ENCODE measurements around the gene SHISAL1. TPM values are rescaled to one million over a fixed set of nuclear protein-coding genes. Genes with fewer than 3 reads are reported as not detected.

Gene SHISAL1
- total and polyA plus RNA-seq, 2 donors (not counting 1 experiment from before 2014, with no cell fraction given): not detected

- H3K9me3 Mint-ChIP-seq (ENCODE audit: insufficient read depth): peaks cover 5% of the 10 kb centered on the region
- Histone ChIP-seq H3K36me3 (replicated peaks in 1 of 2; ENCODE audit: control extremely low read depth in 1 of 2, control insufficient read depth in 1 of 2, extremely low read depth in 1 of 2, insufficient read depth in 2 of 2, low read length in 1 of 2) (no peaks in the 10 kb centered on the region), H4K20me1 (ENCODE audit: control insufficient read depth, insufficient read depth, low read length, poor library complexity, severe bottlenecking) (no peaks in the 10 kb centered on the region), H3K79me2 (ENCODE audit: control insufficient read depth, insufficient read depth, low read length) (no peaks in the 10 kb centered on the region), H3K9ac (ENCODE audit: low read length) (no peak overlapping the region), H2AFZ (ENCODE audit: insufficient read depth, low read depth, low read length, poor library complexity, severe bottlenecking) (no peak overlapping the region), H3K4me3 (ENCODE audit: control extremely low read depth in 1 of 5, extremely low read depth in 1 of 5, insufficient read depth in 1 of 5, low read depth in 2 of 5, low read length in 4 of 5) (no peak overlapping the region), H3K4me2 (replicated peaks; ENCODE audit: low read depth, low read length, poor library complexity, severe bottlenecking) (no peak overlapping the region), H3K27me3 (replicated peaks in 1 of 4; ENCODE audit: control extremely low read depth in 1 of 4, control insufficient read depth in 3 of 4, insufficient read depth in 4 of 4, low read length in 3 of 4) (peaks cover 0 to 10% (median 2%) of the 10 kb centered on the region in 4 experiments), H3K9me3 (ENCODE audit: control extremely low read depth in 1 of 3, control insufficient read depth in 2 of 3, insufficient read depth in 1 of 3, low read length in 2 of 3) (peaks cover 0 to 21% (median 9%) of the 10 kb centered on the region in 3 donors), H3K4me1 (ENCODE audit: control insufficient read depth in 2 of 2, insufficient read depth in 2 of 2, low read length in 2 of 2) (no peaks in the 10 kb centered on the region), H3K27ac (ENCODE audit: low read length in 2 of 2) (no peak overlapping the region)
- no peaks in the 10 kb centered on the region for H3K4me1 Mint-ChIP-seq
- CTCF ChIA-PET: no interaction called here
- H3K27ac Mint-ChIP-seq: no peak overlapping the region
- TF ChIP-seq EZH2 (IDR thresholded peaks at IDR 0.05; ENCODE audit: borderline replicate concordance, insufficient read depth, low read depth, low read length, poor library complexity, severe bottlenecking): no peak
- TF ChIP-seq, protein P1, sequence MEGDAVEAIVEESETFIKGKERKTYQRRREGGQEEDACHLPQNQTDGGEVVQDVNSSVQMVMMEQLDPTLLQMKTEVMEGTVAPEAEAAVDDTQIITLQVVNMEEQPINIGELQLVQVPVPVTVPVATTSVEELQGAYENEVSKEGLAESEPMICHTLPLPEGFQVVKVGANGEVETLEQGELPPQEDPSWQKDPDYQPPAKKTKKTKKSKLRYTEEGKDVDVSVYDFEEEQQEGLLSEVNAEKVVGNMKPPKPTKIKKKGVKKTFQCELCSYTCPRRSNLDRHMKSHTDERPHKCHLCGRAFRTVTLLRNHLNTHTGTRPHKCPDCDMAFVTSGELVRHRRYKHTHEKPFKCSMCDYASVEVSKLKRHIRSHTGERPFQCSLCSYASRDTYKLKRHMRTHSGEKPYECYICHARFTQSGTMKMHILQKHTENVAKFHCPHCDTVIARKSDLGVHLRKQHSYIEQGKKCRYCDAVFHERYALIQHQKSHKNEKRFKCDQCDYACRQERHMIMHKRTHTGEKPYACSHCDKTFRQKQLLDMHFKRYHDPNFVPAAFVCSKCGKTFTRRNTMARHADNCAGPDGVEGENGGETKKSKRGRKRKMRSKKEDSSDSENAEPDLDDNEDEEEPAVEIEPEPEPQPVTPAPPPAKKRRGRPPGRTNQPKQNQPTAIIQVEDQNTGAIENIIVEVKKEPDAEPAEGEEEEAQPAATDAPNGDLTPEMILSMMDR (IDR thresholded peaks at IDR 0.05): no peak
- DNase-seq: no peak
- H3K27me3 Mint-ChIP-seq: peaks cover 37% of the 10 kb centered on the region
- ATAC-seq (ENCODE audit: low read depth): no peak
- POLR2A ChIA-PET: no interaction called here
- H3K4me3 Mint-ChIP-seq: no peak overlapping the region
- WGBS (ENCODE audit: insufficient coverage): 94% methylated on average over 7 of the region's 10 CpGs
- intact Hi-C loops (cut with micrococcal nuclease): no loop called here
Measured at GRCh38 chr22:44248926-44249325, 63.8 kb downstream of the SHISAL1 start.

DNA sequence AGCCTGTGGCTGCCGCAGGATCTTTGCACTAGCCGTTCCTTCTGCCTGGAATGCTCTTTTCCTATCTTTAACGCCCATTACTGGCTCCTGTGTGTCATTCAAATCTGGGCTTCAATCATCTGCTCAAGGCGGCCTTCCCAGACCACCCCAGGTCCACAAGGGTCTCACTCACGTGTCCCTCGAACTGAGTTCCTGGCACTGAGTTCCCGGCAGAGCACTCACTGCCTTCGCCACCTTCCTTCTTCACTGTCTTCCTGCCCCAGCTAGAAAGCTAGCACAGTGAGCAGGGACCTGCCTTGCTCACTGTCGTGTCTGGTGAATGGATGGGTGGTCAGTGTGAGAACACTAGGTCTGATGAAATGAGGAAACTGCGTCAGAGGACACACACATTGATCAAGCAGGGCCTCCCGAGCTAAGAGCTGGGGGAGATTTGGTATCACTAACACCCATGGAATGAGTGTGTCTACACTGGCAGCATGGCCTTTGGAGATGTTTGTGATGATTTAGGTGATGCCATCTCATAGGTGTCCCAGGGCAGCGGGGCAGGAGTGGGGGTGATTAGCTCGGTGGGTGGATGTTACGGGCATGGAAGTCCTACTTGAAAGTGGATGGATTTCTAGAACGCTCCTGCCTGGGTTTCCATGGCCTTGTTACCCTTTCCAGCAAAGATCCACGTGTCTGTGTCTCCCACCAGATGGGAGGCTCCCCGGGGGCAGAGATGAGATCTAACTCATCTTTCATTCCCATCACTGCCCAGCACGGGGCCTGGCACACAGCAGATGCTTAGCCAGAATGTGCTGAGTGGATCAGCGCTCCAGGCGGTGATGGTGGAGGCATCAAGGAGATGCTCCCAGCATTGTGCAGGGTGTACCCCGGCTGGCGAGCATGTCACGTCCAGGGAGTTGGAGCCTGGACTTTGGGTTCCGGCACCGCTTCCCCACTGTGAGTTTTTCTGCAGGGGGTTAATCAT lies 64.5 kb downstream of the SHISAL1 start:
- H3K27me3 ChIP-seq (replicated peaks in 1 of 4; ENCODE audit: control extremely low read depth in 1 of 4, control insufficient read depth in 3 of 4, insufficient read depth in 4 of 4, low read length in 3 of 4): peaks cover 0 to 15% (median 2%) of the 10 kb centered on the region in 4 experiments
- no peaks in the 10 kb centered on the region for H3K4me1 Mint-ChIP-seq
- intact Hi-C loops (cut with micrococcal nuclease): no loop called here
- 92% methylated on average over 24 of the region's 25 CpGs for WGBS (ENCODE audit: insufficient coverage)
- H3K79me2 ChIP-seq (ENCODE audit: control insufficient read depth, insufficient read depth, low read length): no peaks in the 10 kb centered on the region
- no peak overlapping the region for H3K4me3 Mint-ChIP-seq
- TF ChIP-seq, protein P1 (IDR thresholded peaks at IDR 0.05): no peak
- TF ChIP-seq EZH2 (IDR thresholded peaks at IDR 0.05; ENCODE audit: borderline replicate concordance, insufficient read depth, low read depth, low read length, poor library complexity, severe bottlenecking): no peak
- peaks cover 44% of the 10 kb centered on the region for H3K27me3 Mint-ChIP-seq
- no peak overlapping the region for H3K4me3 ChIP-seq (ENCODE audit: control extremely low read depth in 1 of 5, extremely low read depth in 1 of 5, insufficient read depth in 1 of 5, low read depth in 2 of 5, low read length in 4 of 5)
- no peak overlapping the region for H3K4me2 ChIP-seq (replicated peaks; ENCODE audit: low read depth, low read length, poor library complexity, severe bottlenecking)
- ChIA-PET CTCF (no interaction called here), POLR2A (no interaction called here)
- no peak for DNase-seq
- H3K27ac ChIP-seq (ENCODE audit: low read length in 2 of 2): no peak overlapping the region
- H4K20me1 ChIP-seq (ENCODE audit: control insufficient read depth, insufficient read depth, low read length, poor library complexity, severe bottlenecking): no peaks in the 10 kb centered on the region
- no peak for ATAC-seq (ENCODE audit: low read depth)
- H3K9me3 ChIP-seq (ENCODE audit: control extremely low read depth in 1 of 3, control insufficient read depth in 2 of 3, insufficient read depth in 1 of 3, low read length in 2 of 3): peaks cover 0 to 21% (median 9%) of the 10 kb centered on the region in 3 donors
- H3K9ac ChIP-seq (ENCODE audit: low read length): no peak overlapping the region
- H3K27ac Mint-ChIP-seq: no peak overlapping the region
- H3K36me3 ChIP-seq (replicated peaks in 1 of 2; ENCODE audit: control extremely low read depth in 1 of 2, control insufficient read depth in 1 of 2, extremely low read depth in 1 of 2, insufficient read depth in 2 of 2, low read length in 1 of 2): no peaks in the 10 kb centered on the region
- no peaks in the 10 kb centered on the region for H3K4me1 ChIP-seq (ENCODE audit: control insufficient read depth in 2 of 2, insufficient read depth in 2 of 2, low read length in 2 of 2)
- peaks cover 5% of the 10 kb centered on the region for H3K9me3 Mint-ChIP-seq (ENCODE audit: insufficient read depth)
- H2AFZ ChIP-seq (ENCODE audit: insufficient read depth, low read depth, low read length, poor library complexity, severe bottlenecking): no peak overlapping the region
